Astrocyte (in vitro differentiated cells and primary cell): ENCODE measurements around the gene DZIP1.

ENCODE experiments used
- CTCF ChIP-seq: IDR thresholded peaks from 2 replicates; pipeline ENCODE4 v1.5.1; 2011; ENCODE audit warnings: low read depth, mild to moderate bottlenecking, inconsistent platforms, low read length, moderate library complexity; ENCODE audit not compliant: insufficient read depth
- EZH2 ChIP-seq: IDR thresholded peaks from 2 replicates; pipeline ENCODE4 v1.6.1; 2012; ENCODE audit warnings: mild to moderate bottlenecking, low read length, inconsistent platforms; ENCODE audit not compliant: insufficient read depth

- TF ChIP-seq CTCF (no peak), EZH2 (no peak)
Observed at GRCh38 chr13:95573221-95573620, 71.3 kb downstream of the DZIP1 start.
